Neuron (in vitro differentiated cells): ENCODE results near the gene CD200R1L.

Experiments used
- H2AFZ ChIP-seq: one replicate; pipeline ENCODE4 v1.6.1; 2013; ENCODE audit warnings: low read depth, mild to moderate bottlenecking, inconsistent platforms, low read length, moderate library complexity
- H3K27me3 ChIP-seq: one replicate; pipeline ENCODE4 v1.6.1; 2013; ENCODE audit warnings: low read length; ENCODE audit not compliant: insufficient read depth
- H3K36me3 ChIP-seq: one replicate; pipeline ENCODE4 v1.6.1; 2013; ENCODE audit warnings: low read length; ENCODE audit not compliant: insufficient read depth
- H3K4me1 ChIP-seq: one replicate; pipeline ENCODE4 v1.6.1; 2013; ENCODE audit warnings: low read length; ENCODE audit not compliant: insufficient read depth
- H3K4me3 ChIP-seq: 2 replicates; pipeline ENCODE4 v1.5.1; 2013; ENCODE audit warnings: mild to moderate bottlenecking, low read length, moderate library complexity
- H3K9me3 ChIP-seq: one replicate; pipeline ENCODE4 v1.6.1; 2013; ENCODE audit warnings: low read length

Gene CD200R1L

DNA sequence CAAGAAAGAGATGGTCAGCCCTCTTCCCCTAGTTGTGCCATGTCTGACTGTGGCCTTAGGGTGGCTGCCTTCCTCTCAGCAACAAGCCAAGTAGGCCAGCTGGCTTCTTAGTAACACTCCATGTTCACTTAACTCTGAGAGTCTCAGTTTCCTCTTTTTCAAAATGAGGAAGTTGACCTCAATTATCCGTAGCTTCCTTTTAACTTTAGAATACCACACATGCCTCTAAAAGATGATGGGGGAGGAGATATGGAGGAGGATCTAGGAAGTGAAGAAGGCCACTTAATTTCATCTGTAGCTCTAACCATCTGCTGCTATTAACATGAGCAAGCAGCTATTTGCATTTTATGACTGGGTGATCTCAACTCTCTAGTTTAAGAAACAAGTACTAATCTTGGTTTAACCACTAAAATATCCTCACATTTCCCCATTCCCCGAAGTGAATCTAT lies 32.9 kb downstream of the CD200R1L start:
- H2AFZ ChIP-seq, result no peak overlapping the region
- no peaks in the 10 kb centered on the region for H3K36me3 ChIP-seq
- no peaks in the 10 kb centered on the region for H3K27me3 ChIP-seq
- no peaks in the 10 kb centered on the region for H3K9me3 ChIP-seq
- H3K4me1 ChIP-seq, result no peaks in the 10 kb centered on the region
- H3K4me3 ChIP-seq, result no peak overlapping the region

DNA sequence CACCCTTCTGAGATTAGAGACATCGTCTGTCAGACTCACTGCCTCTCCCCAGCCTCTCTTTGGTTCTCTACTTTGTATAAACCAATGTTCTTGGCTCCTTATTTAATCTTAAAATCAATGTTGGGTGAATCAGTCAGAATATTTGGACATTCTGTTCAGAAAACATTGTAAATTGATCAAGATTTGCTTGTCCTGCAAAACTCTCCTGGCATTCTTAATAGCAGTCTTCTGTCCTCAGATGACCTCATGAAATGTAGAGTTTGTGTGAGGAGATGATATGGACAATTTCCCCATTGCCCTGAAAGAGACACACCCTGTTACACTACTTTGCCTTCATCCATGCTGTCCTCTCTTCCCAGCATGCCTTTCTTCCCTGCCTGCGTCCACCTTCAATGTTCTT lies 33.6 kb downstream of the CD200R1L start:
- no peaks in the 10 kb centered on the region for H3K9me3 ChIP-seq
- H3K36me3 ChIP-seq, result no peaks in the 10 kb centered on the region
- no peaks in the 10 kb centered on the region for H3K27me3 ChIP-seq

DNA sequence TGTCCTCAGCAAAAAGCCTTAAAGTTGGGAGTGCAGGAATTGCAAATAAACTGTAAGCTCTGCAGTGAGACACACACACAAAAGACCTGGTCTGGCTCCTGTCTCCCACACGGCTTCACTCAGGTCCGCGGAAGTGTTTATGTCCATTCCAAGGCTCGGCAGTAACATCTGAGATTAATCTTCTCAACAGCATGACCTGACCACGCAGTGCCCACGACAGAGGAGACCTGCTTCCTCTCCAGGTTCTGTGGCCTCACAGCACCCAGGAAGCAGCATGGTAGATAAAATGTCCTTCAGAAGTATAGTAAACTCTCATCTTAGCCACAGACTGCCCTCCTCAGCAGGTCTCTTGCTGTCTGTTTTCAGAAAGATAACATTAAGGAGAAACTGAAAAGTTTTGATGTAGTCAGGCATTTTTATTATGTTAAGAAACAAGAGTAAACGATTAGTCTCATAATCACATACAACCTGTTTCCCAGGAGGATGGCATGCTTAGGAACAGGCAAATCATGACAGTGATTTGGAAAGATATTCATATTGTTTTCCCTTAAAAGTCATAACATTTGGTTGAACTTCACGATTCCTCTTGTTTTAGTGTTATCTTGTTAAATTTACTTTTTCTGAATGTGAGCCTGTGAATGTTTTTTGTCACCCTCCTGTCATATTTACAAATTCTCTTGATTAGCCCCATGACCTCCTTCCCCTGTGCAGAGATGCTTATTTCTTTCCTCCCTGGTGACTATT lies 34.6 kb downstream of the CD200R1L start:
- Histone ChIP-seq H3K4me1 (no peaks in the 10 kb centered on the region), H3K27me3 (no peaks in the 10 kb centered on the region), H3K36me3 (no peaks in the 10 kb centered on the region), H3K9me3 (no peaks in the 10 kb centered on the region), H3K4me3 (no peak overlapping the region), H2AFZ (no peak overlapping the region)

More for the DNA sequence above, 33.6 kb downstream of the CD200R1L start:
- Histone ChIP-seq H3K4me3 (no peak overlapping the region), H2AFZ (no peak overlapping the region), H3K4me1 (no peaks in the 10 kb centered on the region)

DNA sequence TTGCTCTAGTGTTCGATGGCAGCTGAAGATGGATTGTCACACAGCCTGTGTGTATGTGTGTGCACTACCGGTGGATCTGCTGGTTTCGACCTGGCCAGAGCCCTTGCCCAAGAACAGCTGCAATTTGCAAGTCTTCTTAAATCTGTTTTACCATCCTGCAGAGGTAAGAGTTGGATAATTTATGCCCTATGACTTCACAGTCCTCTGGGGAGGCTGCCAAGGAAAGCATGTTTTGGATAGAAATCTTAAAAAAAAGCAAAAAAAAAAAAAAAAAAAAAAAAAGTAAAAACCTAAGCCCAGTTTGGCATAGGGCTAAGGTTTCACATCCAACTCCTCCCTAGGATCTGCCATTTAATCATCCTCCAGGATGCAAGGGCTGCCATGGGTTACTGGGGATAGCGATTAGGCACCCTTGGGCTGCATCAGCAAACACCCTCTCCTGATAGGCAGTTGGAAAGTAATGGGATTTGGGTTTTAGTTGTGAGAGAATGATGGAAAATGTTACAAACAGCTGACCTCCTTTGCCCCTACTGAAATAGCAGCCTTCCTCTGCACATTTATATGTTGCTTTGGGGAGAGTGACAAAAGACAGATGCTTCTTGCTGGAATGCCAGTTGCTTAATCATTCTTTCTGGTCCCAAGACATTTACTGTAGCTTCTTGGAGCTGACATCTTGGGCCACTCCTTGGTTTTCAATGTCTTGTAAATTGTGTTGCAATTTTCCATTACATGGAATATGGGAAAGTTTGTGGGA lies 35.4 kb downstream of the CD200R1L start:
- H3K36me3 ChIP-seq, result no peaks in the 10 kb centered on the region
- no peaks in the 10 kb centered on the region for H3K9me3 ChIP-seq
- no peak overlapping the region for H3K4me3 ChIP-seq
- no peak overlapping the region for H2AFZ ChIP-seq
- no peaks in the 10 kb centered on the region for H3K27me3 ChIP-seq
- no peaks in the 10 kb centered on the region for H3K4me1 ChIP-seq

DNA sequence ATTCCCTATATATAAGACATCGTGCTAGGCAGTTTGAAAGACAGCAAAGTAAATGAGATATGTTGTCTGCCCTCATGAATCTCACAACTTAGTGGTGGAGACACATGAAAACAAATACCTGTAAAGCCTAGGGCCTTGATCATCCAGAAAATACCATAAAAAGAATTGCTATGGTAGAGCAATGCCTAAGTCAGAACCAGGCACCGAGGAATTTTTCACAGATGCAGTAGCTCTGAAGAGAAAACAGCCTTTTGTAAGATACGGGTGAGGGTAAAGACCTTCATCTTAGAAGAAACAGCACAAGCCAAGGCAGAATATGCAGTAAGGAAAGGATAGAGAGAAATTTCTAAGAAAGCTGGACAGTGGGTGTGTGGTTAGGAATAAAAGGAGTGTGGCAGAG lies 36.1 kb downstream of the CD200R1L start:
- no peaks in the 10 kb centered on the region for H3K4me1 ChIP-seq
- H3K27me3 ChIP-seq, result no peaks in the 10 kb centered on the region
- no peaks in the 10 kb centered on the region for H3K36me3 ChIP-seq
- no peak overlapping the region for H2AFZ ChIP-seq
- H3K4me3 ChIP-seq, result no peak overlapping the region
- H3K9me3 ChIP-seq, result no peaks in the 10 kb centered on the region

DNA sequence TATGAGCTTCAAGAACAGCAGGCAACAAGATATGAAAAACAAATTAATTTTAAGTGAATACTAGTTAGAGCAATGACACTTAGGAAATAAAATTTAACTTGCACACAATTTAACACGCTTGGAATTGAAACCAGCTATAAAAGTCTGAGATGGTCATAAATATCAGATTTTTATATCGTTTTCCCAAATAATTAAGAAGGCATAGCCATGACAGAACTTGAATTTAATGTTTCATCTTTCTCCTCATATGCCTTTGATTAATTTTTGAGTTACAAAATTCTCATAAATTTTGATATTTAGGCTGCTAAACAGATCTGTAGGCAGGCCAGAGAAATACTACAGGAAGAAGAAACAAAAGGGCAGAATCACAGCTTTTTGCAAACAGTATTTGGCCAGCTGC lies 38.5 kb downstream of the CD200R1L start:
- no peaks in the 10 kb centered on the region for H3K4me1 ChIP-seq
- H3K4me3 ChIP-seq, result no peak overlapping the region
- no peaks in the 10 kb centered on the region for H3K9me3 ChIP-seq
- no peak overlapping the region for H2AFZ ChIP-seq
- H3K27me3 ChIP-seq, result no peaks in the 10 kb centered on the region
- no peaks in the 10 kb centered on the region for H3K36me3 ChIP-seq

DNA sequence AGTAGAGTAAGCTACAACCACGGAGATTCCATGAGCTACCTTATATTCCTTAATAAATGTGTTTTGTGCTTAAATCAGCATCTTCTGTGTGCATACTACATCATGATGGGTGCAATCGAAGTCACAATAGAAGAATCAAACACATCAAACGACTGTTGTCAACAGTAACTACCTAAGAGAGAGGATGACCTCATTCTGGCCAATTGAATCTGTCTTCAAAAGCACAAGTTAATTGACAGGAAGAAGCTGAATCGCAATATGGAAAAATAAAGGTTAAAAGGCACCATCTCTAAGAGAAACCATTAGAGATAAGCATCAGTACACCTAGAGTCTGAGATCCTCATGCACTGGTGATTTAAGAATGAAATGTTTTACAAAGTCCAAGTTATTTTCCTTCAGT lies 39.0 kb downstream of the CD200R1L start:
- no peaks in the 10 kb centered on the region for H3K27me3 ChIP-seq
- no peaks in the 10 kb centered on the region for H3K9me3 ChIP-seq
- no peak overlapping the region for H2AFZ ChIP-seq
- H3K4me3 ChIP-seq, result no peak overlapping the region
- no peaks in the 10 kb centered on the region for H3K36me3 ChIP-seq
- no peaks in the 10 kb centered on the region for H3K4me1 ChIP-seq

DNA sequence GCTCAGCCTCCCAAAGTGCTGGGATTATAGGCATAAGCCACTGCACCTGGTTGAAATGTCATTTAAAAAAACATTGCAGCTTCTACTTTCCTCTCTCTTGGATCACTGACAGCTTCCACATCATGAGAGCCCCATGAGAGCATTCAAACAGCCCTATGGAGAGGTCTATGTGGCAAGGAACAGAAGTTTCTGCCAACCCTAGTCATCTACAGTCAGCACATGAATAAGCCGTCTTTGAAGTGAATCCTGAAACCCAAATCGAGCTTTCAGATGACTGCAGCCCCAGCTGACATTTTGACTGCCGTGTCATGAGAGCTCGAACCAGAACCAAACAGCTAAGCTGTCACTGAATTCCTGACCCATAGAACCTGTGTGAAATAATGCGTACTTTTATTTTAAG lies 39.8 kb downstream of the CD200R1L start:
- no peaks in the 10 kb centered on the region for H3K4me1 ChIP-seq
- H2AFZ ChIP-seq, result no peak overlapping the region
- no peaks in the 10 kb centered on the region for H3K9me3 ChIP-seq
- H3K4me3 ChIP-seq, result no peak overlapping the region
- no peaks in the 10 kb centered on the region for H3K27me3 ChIP-seq
- no peaks in the 10 kb centered on the region for H3K36me3 ChIP-seq

DNA sequence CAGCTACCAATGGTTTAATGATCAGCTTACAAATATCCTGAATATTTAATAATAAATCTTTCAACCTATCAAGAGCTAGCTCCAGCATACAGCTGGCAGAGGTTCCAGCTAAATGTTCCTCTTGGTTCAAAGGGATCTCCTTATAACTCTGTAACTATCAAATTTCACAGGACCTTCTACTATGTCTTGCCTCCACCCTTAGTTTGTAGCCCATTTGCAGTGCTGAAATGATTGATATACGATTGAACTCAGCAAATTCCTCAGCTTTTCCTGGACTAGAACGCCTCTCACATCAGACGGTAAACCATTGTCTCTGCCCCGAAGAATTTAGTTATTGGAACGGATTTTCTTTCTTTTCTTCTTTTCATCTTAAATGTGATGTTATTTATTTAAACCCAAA lies 41.5 kb downstream of the CD200R1L start:
- Histone ChIP-seq H3K9me3 (no peaks in the 10 kb centered on the region), H3K4me3 (no peak overlapping the region), H3K27me3 (no peaks in the 10 kb centered on the region), H3K4me1 (no peaks in the 10 kb centered on the region), H3K36me3 (no peaks in the 10 kb centered on the region), H2AFZ (no peak overlapping the region)

DNA sequence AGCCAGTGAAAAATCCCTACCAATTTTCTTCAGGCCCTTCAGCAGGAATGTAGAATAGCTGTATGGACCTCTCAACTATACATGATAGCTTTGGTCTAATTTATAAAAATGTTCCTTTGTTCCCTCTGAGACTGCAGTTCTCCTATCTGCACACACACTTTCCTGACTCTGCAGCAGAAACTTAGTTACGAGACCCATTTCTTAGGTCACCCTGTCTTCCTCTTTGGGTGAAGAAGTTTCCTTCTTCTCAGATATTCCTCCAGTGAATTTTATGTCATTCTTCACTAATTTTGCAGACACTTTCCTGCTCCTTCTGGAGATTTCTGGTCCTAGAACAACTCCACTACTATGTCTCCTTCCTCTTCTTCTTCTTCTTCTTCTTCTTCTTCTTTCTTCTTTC lies 42.6 kb downstream of the CD200R1L start:
- Histone ChIP-seq H3K9me3 (no peaks in the 10 kb centered on the region), H3K27me3 (no peaks in the 10 kb centered on the region), H3K4me1 (no peaks in the 10 kb centered on the region), H2AFZ (no peak overlapping the region), H3K36me3 (no peaks in the 10 kb centered on the region), H3K4me3 (no peak overlapping the region)

DNA sequence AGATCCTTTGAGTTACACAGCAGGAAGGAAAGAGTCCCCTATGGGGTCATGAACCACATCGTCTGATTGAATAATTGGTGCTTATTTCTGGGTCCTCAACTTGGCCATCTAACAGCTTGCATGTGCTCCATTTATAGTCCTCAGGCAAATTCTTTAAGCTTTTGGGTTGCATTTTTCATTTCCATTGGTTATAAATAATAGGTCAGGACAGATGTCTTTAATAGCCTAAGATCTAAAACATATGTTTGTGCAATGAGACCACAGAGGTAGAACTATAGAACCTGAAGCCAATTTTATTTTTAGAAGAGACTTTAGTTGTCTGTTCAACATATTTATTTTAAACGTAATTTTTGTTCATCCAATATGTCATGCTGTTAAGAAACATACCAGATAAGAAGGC lies 43.2 kb downstream of the CD200R1L start:
- Histone ChIP-seq H3K9me3 (no peaks in the 10 kb centered on the region), H3K27me3 (no peaks in the 10 kb centered on the region), H3K4me3 (no peak overlapping the region), H3K4me1 (no peaks in the 10 kb centered on the region), H2AFZ (no peak overlapping the region), H3K36me3 (no peaks in the 10 kb centered on the region)

DNA sequence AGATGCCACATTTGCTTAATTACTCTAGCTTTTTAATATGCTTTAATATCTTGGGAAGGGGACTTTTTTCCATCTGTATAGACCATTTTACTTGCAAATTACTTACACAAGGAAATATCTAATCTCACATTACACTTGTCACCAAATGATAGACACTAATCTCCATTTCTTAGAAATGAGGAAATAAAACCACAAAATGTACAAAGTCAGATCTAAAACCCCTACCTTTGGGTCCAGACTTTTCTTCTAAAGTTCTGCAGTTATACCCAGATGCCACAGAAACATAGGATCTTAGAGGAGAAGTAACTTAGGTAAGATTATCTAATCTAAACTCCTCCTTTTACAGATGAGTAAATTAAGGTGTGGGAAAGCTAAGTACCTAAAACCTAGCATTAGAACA lies 44.3 kb downstream of the CD200R1L start:
- Histone ChIP-seq H2AFZ (no peak overlapping the region), H3K9me3 (no peaks in the 10 kb centered on the region), H3K36me3 (no peaks in the 10 kb centered on the region), H3K4me3 (no peak overlapping the region), H3K27me3 (no peaks in the 10 kb centered on the region), H3K4me1 (no peaks in the 10 kb centered on the region)

DNA sequence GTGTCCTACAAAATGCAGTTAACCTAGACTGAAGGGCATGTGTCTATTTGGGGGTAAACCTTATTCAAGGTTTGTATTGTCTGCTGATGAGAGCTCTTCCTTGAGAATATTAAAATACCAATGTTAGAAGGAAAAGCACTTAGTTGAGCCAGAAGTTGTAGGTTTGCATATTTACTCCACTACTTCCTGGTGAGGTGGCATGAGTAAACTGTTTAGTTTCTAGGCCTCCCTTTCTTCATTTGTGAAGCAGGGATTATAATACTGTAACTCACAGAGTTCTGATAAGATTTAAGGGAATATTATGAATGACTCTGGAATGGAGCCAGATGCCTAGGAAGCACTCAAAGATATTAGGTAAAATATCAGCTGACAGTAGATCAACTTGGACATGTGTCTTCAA lies 46.7 kb downstream of the CD200R1L start:
- Histone ChIP-seq H3K4me3 (no peak overlapping the region), H2AFZ (no peak overlapping the region), H3K36me3 (no peaks in the 10 kb centered on the region), H3K9me3 (no peaks in the 10 kb centered on the region), H3K27me3 (no peaks in the 10 kb centered on the region), H3K4me1 (no peaks in the 10 kb centered on the region)
